ENCODE results near the gene ADM2. TPM values are rescaled to one million over a fixed set of nuclear protein-coding genes. Genes with fewer than 3 reads are reported as not detected.

The ADM2 gene
- total RNA-seq, 4 donors from 2014 or later: under 0.01 TPM; not detected in 3

DNA sequence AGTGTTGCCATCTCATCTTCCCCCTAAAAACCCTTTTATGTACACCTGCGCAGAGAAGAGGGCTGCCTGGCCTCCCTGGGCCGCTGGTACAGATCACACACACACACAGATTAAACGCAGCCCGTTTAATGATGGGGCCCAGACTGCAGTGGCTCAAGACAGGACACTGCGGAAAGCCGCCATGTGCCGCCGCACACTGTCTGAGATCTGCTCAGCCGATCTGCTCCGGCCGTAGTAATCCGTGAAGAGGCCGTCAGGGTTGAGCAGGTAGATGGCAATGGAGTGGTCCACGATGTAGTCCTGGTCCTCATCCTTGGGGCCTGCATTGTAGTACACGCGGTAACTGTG lies 42.1 kb downstream of the ADM2 start:
- WGBS: 93% methylated on average over 14 of the region's 16 CpGs
- Histone ChIP-seq H3K36me3 (peaks cover 30 to 58% (median 56%) of the 10 kb centered on the region in 4 donors), H3K27me3 (no peaks in the 10 kb centered on the region), H3K4me3 (no peak overlapping the region), H3K4me1 (peaks cover 21 to 44% (median 32%) of the 10 kb centered on the region in 4 donors), H3K27ac (replicated peaks in 1 of 4) (no peak overlapping the region), H3K9me3 (no peaks in the 10 kb centered on the region)
- intact Hi-C loops (cut with DNase I): no loop called here
- TF ChIP-seq EP300 (IDR thresholded peaks at IDR 0.05): no peak
- no peak for TF ChIP-seq POLR2AphosphoS5 (IDR thresholded peaks at IDR 0.05)
- no peak for TF ChIP-seq POLR2A (IDR thresholded peaks at IDR 0.05; ENCODE audit: low read depth)
- no peak for TF ChIP-seq CTCF (IDR thresholded peaks at IDR 0.05)
- no peak for DNase-seq (ENCODE audit: extremely low spot score)

DNA sequence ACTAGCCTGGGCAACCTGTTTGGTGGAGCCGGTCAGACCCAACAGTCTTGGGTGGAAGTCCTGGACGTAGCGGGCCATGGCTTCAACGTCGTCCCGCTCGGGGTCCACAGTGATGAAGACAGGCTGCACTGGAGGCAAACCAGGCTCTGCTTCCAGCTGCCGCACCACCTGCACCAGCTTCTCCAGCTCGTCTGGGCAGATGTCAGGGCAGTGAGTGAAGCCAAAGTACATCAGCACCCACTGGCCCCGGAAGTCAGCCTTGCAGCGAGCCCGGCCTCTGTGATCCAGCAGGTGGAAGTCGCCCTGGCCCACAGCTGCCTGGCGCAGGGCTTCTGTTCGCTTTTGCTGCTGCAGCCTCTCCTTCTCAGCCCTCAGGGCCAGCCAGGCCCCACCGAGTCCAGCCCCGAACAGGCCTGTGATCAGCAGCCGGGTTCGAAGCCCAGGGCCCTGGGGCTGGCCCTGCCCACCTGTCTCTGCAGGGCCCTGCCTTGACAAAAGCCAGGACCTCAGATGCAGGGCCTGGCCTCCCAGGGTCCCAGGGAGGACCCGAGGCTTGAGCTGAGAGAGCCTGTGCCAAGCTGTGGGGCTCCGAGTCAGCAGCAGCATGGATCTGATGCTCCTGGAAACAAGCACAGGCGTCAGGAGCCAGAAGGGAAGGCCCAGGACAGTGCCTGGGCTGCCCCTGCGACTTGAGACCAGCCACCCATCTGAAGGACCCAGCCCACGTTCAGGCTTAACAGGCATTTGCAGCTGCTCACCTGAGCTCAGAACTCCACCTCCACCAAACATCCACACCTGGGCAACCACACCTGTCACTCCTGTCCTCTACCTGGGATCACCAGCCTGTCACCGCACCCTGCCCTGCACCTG lies 42.7 kb downstream of the ADM2 start:
- no peak for DNase-seq (ENCODE audit: extremely low spot score)
- H3K9me3 ChIP-seq: no peaks in the 10 kb centered on the region
- TF ChIP-seq EP300 (IDR thresholded peaks at IDR 0.05): no peak
- peak overlapping the region; percentile 64 to 75 (median 68) for H3K4me3 ChIP-seq
- no peak overlapping the region for H3K27ac ChIP-seq (replicated peaks in 1 of 4)
- H3K36me3 ChIP-seq: peaks cover 25 to 52% (median 50%) of the 10 kb centered on the region in 4 donors
- H3K27me3 ChIP-seq: peaks cover 0 to under 1% (median 0%) of the 10 kb centered on the region in 4 donors
- intact Hi-C loops (cut with DNase I): loop anchor here (2.0 kb wide), 1 partner anchor 15 kb away; the partner anchor contains the start of gene NCAPH2
- 80% methylated on average over 18 of the region's 25 CpGs for WGBS
- H3K4me1 ChIP-seq: peaks cover 21 to 47% (median 38%) of the 10 kb centered on the region in 4 donors

GRCh38 chr22:50524676-50525103 lies 43.3 kb downstream of the ADM2 start:
- H3K36me3 ChIP-seq: peaks cover 21 to 45% (median 44%) of the 10 kb centered on the region in 4 donors
- no peak for DNase-seq (ENCODE audit: extremely low spot score)
- H3K4me1 ChIP-seq: peaks cover 21 to 54% (median 45%) of the 10 kb centered on the region in 4 donors
- peak overlapping the region; percentile 88 to 93 (median 90) for H3K27ac ChIP-seq (replicated peaks in 1 of 4)
- 4% methylated on average over 16 of the region's 19 CpGs for WGBS
- TF ChIP-seq POLR2A (IDR thresholded peaks at IDR 0.05; ENCODE audit: low read depth) (no peak), EP300 (IDR thresholded peaks at IDR 0.05) (no peak), CTCF (IDR thresholded peaks at IDR 0.05) (no peak), POLR2AphosphoS5 (IDR thresholded peaks at IDR 0.05) (no peak)
- H3K4me3 ChIP-seq: peak overlapping the region; percentile 64 to 75 (median 68)
- H3K27me3 ChIP-seq: peaks cover 0 to 7% (median 0%) of the 10 kb centered on the region in 4 donors
- intact Hi-C loops (cut with DNase I): loop anchor here (2.0 to 5.0 kb wide), 2 partner anchors 16 to 58 kb away; partner anchors contain the start of genes CHKB and NCAPH2
- H3K9me3 ChIP-seq: no peaks in the 10 kb centered on the region

GRCh38 chr22:50525104-50525857 lies 43.9 kb downstream of the ADM2 start, which contains the start of gene SCO2:
Gene SCO2 (minus strand): TSS chr22:50525598. CDS start chr22:50524411, 1,187 bp downstream.
- TF ChIP-seq POLR2AphosphoS5 (IDR thresholded peaks at IDR 0.05) (peak; percentile 92 to 96), POLR2A (IDR thresholded peaks at IDR 0.05; ENCODE audit: low read depth) (peak; percentile 18), CTCF (IDR thresholded peaks at IDR 0.05) (peak; percentile 36 to 54 (median 43)), EP300 (IDR thresholded peaks at IDR 0.05) (no peak)
- no peaks in the 10 kb centered on the region for H3K9me3 ChIP-seq
- peaks cover 22 to 59% (median 51%) of the 10 kb centered on the region in 4 donors for H3K4me1 ChIP-seq
- 0% methylated on average over 44 of the region's 84 CpGs for WGBS
- peaks cover 21 to 39% (median 38%) of the 10 kb centered on the region in 4 donors for H3K36me3 ChIP-seq
- DNase-seq (ENCODE audit: extremely low spot score): peak; percentile 99
- peak within 1 kb of the TSS; percentile 64 to 75 (median 68) for H3K4me3 ChIP-seq
- peak within 1 kb of the TSS; percentile 88 to 93 (median 90) for H3K27ac ChIP-seq (replicated peaks in 1 of 4)
- peaks cover 0 to 13% (median 5%) of the 10 kb centered on the region in 4 donors for H3K27me3 ChIP-seq
- intact Hi-C loops (cut with DNase I): loop anchor here (2.0 to 5.0 kb wide), 2 partner anchors 16 to 57 kb away; partner anchors contain the start of genes CHKB and NCAPH2

All from esophagus muscularis mucosa (tissue), 4 donors.